NCI-H524 treated with DMSO at 0.1 percent for 48 hours (cell line): ENCODE results near the gene CACNB1.
"Not testable (repeated sequence)": the region's sequence is repeated elsewhere in the genome, so short reads cannot be mapped to it uniquely, and the experiment has no call there.

Experiments
- DNase-seq: peaks from one replicate; lab custom pipeline; 2025; lab: John Stamatoyannopoulos, UW

The CACNB1 gene

GRCh38 chr17:39151150-39151942, 46.1 kb downstream of the CACNB1 start, which contains the start of gene PLXDC1:
Gene PLXDC1, minus strand, starts transcription at chr17:39151637. Its CDS starts 200 bp downstream, at chr17:39151437.
- no peak for DNase-seq

GRCh38 chr17:39150795-39151149, 46.7 kb downstream of the CACNB1 start:
- DNase-seq = no peak

- no peak for DNase-seq
Observed at GRCh38 chr17:39150104-39150634, 47.3 kb downstream of the CACNB1 start.

GRCh38 chr17:39147221-39148185, 50.0 kb downstream of the CACNB1 start:
- DNase-seq = no peak

GRCh38 chr17:39146273-39146672, 51.2 kb downstream of the CACNB1 start:
- no peak for DNase-seq

GRCh38 chr17:39145143-39145542, 52.3 kb downstream of the CACNB1 start:
- no peak for DNase-seq

- DNase-seq = no peak
Observed at GRCh38 chr17:39144416-39144840, 53.0 kb downstream of the CACNB1 start.

GRCh38 chr17:39143552-39144093, 53.8 kb downstream of the CACNB1 start:
- DNase-seq = no peak

GRCh38 chr17:39141915-39142664, 55.4 kb downstream of the CACNB1 start:
- no peak for DNase-seq

GRCh38 chr17:39141294-39141693, 56.2 kb downstream of the CACNB1 start:
- no peak for DNase-seq

- DNase-seq = no peak
Observed at GRCh38 chr17:39139561-39139960, 57.9 kb downstream of the CACNB1 start.

- DNase-seq = no peak
Observed at GRCh38 chr17:39139161-39139511, 58.3 kb downstream of the CACNB1 start.

GRCh38 chr17:39138431-39139160, 58.9 kb downstream of the CACNB1 start:
- DNase-seq = no peak

GRCh38 chr17:39134878-39135277, 62.6 kb downstream of the CACNB1 start:
- no peak for DNase-seq

- no peak for DNase-seq
Observed at GRCh38 chr17:39132192-39132610, 65.3 kb downstream of the CACNB1 start.

GRCh38 chr17:39131616-39132015, 65.9 kb downstream of the CACNB1 start:
- no peak for DNase-seq

- DNase-seq = no peak
Observed at GRCh38 chr17:39130205-39130604, 67.3 kb downstream of the CACNB1 start.

- DNase-seq = not testable (repeated sequence)
Observed at GRCh38 chr17:39129544-39129943, 67.9 kb downstream of the CACNB1 start.

- no peak for DNase-seq
Observed at GRCh38 chr17:39126436-39126835, 71.0 kb downstream of the CACNB1 start.

- DNase-seq = no peak
Observed at GRCh38 chr17:39125143-39125875, 72.2 kb downstream of the CACNB1 start.
